Measurements from ENCODE around the gene HFM1. TPM values are rescaled to one million over a fixed set of nuclear protein-coding genes. Genes with fewer than 3 reads are reported as not detected.
"Not testable (repeated sequence)": the region's sequence is repeated elsewhere in the genome, so short reads cannot be mapped to it uniquely, and the experiment has no call there.

HFM1 gene
- total and polyA plus RNA-seq, 10 of the 15 experiments (the other 5 are each of a cell fraction or from before 2014, with no cell fraction given): not detected

GRCh38 chr1:91422523-91422922 is 17.9 kb upstream of the HFM1 start:
- H3K9ac ChIP-seq (ENCODE audit: control insufficient read depth, insufficient read depth, low read length); H3K36me3 ChIP-seq (ENCODE audit: control insufficient read depth in 2 of 2, insufficient read depth in 2 of 2, low read length in 1 of 2); intact Hi-C loops (cut with micrococcal nuclease; ENCODE audit: unreplicated experiment); POLR2A ChIA-PET; ATAC-seq; H3K79me2 ChIP-seq (ENCODE audit: control insufficient read depth, insufficient read depth, low read length); RAD21 ChIA-PET (ENCODE audit: unreplicated experiment); H3K4me1 ChIP-seq (ENCODE audit: control insufficient read depth, insufficient read depth, low read length); BruUV-seq (replicated peaks); FAIRE-seq; in situ Hi-C loops (cut with MboI); SMC1A ChIA-PET (ENCODE audit: uncharacterized antibody, unreplicated experiment); H3K27ac ChIP-seq (ENCODE audit: control insufficient read depth, insufficient read depth); H3K27me3 ChIP-seq (replicated peaks in 1 of 2; ENCODE audit: control insufficient read depth in 2 of 2, insufficient read depth in 2 of 2, low read length in 1 of 2); H3K9me3 ChIP-seq (replicated peaks; ENCODE audit: control insufficient read depth, insufficient read depth, low read length); H4K20me1 ChIP-seq (ENCODE audit: control insufficient read depth, insufficient read depth); DNase-seq (ENCODE audit: low read depth, low spot score); H3K4me2 ChIP-seq (ENCODE audit: control insufficient read depth, insufficient read depth); H3K4me3 ChIP-seq; CTCF ChIA-PET; H2AFZ ChIP-seq (ENCODE audit: control insufficient read depth, low read depth, low read length): not testable (repeated sequence)
- WGBS (ENCODE audit: insufficient coverage, insufficient replicate concordance, low lambda C conversion rate, missing lambda C conversion rate): 38% methylated on average over 4 of the region's 4 CpGs

DNA sequence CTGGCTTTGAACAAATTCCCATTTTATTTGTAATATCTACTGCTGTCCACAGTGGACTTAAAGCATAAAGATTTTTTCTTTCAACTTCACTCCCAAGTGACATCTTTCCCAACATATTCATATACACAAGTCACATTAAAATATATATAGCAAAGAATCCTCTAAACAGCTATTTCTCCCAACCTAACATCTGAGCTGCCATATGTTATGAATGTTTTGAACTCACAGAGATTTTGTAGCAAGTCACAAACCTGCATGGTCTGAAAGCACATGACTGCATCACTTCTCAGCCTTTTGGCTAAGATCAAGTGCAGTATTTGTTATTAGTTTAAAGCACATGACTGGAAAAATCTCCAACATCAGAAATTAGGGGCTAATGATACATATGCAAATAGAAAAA is 7.7 kb upstream of the HFM1 start:
- CTCF ChIA-PET: no interaction called here
- Histone ChIP-seq H3K4me3 (no peak overlapping the region), H3K4me2 (ENCODE audit: control insufficient read depth, insufficient read depth) (no peak overlapping the region), H3K36me3 (ENCODE audit: control insufficient read depth in 2 of 2, insufficient read depth in 2 of 2, low read length in 1 of 2) (no peaks in the 10 kb centered on the region), H3K9me3 (replicated peaks; ENCODE audit: control insufficient read depth, insufficient read depth, low read length) (no peaks in the 10 kb centered on the region), H3K79me2 (ENCODE audit: control insufficient read depth, insufficient read depth, low read length) (no peaks in the 10 kb centered on the region), H3K9ac (ENCODE audit: control insufficient read depth, insufficient read depth, low read length) (no peak overlapping the region), H3K27ac (ENCODE audit: control insufficient read depth, insufficient read depth) (no peak overlapping the region), H4K20me1 (ENCODE audit: control insufficient read depth, insufficient read depth) (no peaks in the 10 kb centered on the region), H3K27me3 (replicated peaks in 1 of 2; ENCODE audit: control insufficient read depth in 2 of 2, insufficient read depth in 2 of 2, low read length in 1 of 2) (peaks cover 0 to 4% of the 10 kb centered on the region in 2 experiments; a peak in 2 of 4 replicates), H3K4me1 (ENCODE audit: control insufficient read depth, insufficient read depth, low read length) (no peaks in the 10 kb centered on the region), H2AFZ (ENCODE audit: control insufficient read depth, low read depth, low read length) (no peak overlapping the region)
- POLR2A ChIA-PET: no interaction called here
- no TSS peak for BruUV-seq (replicated peaks)
- in situ Hi-C loops (cut with MboI): no loop called here
- DNase-seq (ENCODE audit: low read depth, low spot score) (no peak), ATAC-seq (no peak), FAIRE-seq (no peak)
- RAD21 ChIA-PET (ENCODE audit: unreplicated experiment): no interaction called here
- SMC1A ChIA-PET (ENCODE audit: uncharacterized antibody, unreplicated experiment): no interaction called here
- intact Hi-C loops (cut with micrococcal nuclease; ENCODE audit: unreplicated experiment): no loop called here
- TF ChIP-seq BCL11A (IDR thresholded peaks at IDR 0.05; ENCODE audit: low read depth, low read length) (no peak), JUNB (IDR thresholded peaks at IDR 0.05) (no peak), ATF3 (IDR thresholded peaks at IDR 0.05; ENCODE audit: borderline replicate concordance, extremely low read depth, low read depth, low read length) (no peak), TAF1 (IDR thresholded peaks at IDR 0.05; ENCODE audit: borderline replicate concordance, low read depth, low read length) (no peak), YY1 (IDR thresholded peaks at IDR 0.05; ENCODE audit: low read depth, low read length) (no peak), STAT3 (IDR thresholded peaks at IDR 0.05; ENCODE audit: low read depth, low read length) (no peak), MEF2B (IDR thresholded peaks at IDR 0.05; ENCODE audit: partially characterized antibody, poor library complexity, severe bottlenecking) (no peak), SREBF2 (IDR thresholded peaks at IDR 0.05; ENCODE audit: low read length) (no peak), RAD51 (IDR thresholded peaks at IDR 0.05) (no peak), SUZ12 (IDR thresholded peaks at IDR 0.05; ENCODE audit: unreplicated experiment) (no peak), KLF5 (IDR thresholded peaks at IDR 0.05; ENCODE audit: partially characterized antibody) (no peak), CHD1 (IDR thresholded peaks at IDR 0.05; ENCODE audit: low read depth, low read length) (no peak), FOS (IDR thresholded peaks at IDR 0.05; ENCODE audit: borderline replicate concordance, extremely low read depth, insufficient read length) (no peak)

All from GM12878 (cell line).